ENCODE measurements around the gene COMT. TPM values are rescaled to one million over a fixed set of nuclear protein-coding genes. Genes with fewer than 3 reads are reported as not detected.

The COMT gene
- total RNA-seq, 6 experiments from 2014 or later = 215 to 306 (median 234) TPM

GRCh38 chr22:19996694-19997384, 55.3 kb downstream of the COMT start:
- DNase-seq = no peak
- no peak overlapping the region for H3K4me3 Mint-ChIP-seq
- TF ChIP-seq, protein P1, sequence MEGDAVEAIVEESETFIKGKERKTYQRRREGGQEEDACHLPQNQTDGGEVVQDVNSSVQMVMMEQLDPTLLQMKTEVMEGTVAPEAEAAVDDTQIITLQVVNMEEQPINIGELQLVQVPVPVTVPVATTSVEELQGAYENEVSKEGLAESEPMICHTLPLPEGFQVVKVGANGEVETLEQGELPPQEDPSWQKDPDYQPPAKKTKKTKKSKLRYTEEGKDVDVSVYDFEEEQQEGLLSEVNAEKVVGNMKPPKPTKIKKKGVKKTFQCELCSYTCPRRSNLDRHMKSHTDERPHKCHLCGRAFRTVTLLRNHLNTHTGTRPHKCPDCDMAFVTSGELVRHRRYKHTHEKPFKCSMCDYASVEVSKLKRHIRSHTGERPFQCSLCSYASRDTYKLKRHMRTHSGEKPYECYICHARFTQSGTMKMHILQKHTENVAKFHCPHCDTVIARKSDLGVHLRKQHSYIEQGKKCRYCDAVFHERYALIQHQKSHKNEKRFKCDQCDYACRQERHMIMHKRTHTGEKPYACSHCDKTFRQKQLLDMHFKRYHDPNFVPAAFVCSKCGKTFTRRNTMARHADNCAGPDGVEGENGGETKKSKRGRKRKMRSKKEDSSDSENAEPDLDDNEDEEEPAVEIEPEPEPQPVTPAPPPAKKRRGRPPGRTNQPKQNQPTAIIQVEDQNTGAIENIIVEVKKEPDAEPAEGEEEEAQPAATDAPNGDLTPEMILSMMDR (IDR thresholded peaks at IDR 0.05) = no peak

GRCh38 chr22:19997561-19998231, 56.1 kb downstream of the COMT start:
- H3K9me3 Mint-ChIP-seq = peaks cover under 1% of the 10 kb centered on the region
- DNase-seq = no peak
- H3K27me3 Mint-ChIP-seq (ENCODE audit: insufficient read depth) = peaks cover 9% of the 10 kb centered on the region
- no peak overlapping the region for H3K27ac Mint-ChIP-seq
- no peak overlapping the region for H3K4me3 Mint-ChIP-seq
- H3K4me1 Mint-ChIP-seq (ENCODE audit: low read depth) = no peaks in the 10 kb centered on the region
- TF ChIP-seq, protein P1 (IDR thresholded peaks at IDR 0.05) = no peak
- H3K36me3 Mint-ChIP-seq (ENCODE audit: low read depth) = peaks cover under 1% of the 10 kb centered on the region; the same call in 1 of the 2 replicates

More at GRCh38 chr22:19996694-19997384, 55.3 kb downstream of the COMT start:
- Mint-ChIP-seq H3K27ac (no peak overlapping the region), H3K36me3 (ENCODE audit: low read depth) (no peaks in the 10 kb centered on the region), H3K4me1 (ENCODE audit: low read depth) (no peaks in the 10 kb centered on the region), H3K9me3 (no peaks in the 10 kb centered on the region), H3K27me3 (ENCODE audit: insufficient read depth) (peaks cover 12% of the 10 kb centered on the region)

GRCh38 chr22:19998232-19998951, 56.8 kb downstream of the COMT start:
- no peaks in the 10 kb centered on the region for H3K4me1 Mint-ChIP-seq (ENCODE audit: low read depth)
- H3K27ac Mint-ChIP-seq = no peak overlapping the region
- DNase-seq = no peak

GRCh38 chr22:19998991-19999820, 57.6 kb downstream of the COMT start:
- TF ChIP-seq, protein P1 (IDR thresholded peaks at IDR 0.05) = no peak
- Mint-ChIP-seq H3K27ac (no peak overlapping the region), H3K9me3 (peaks cover 16% of the 10 kb centered on the region), H3K4me3 (no peak overlapping the region), H3K36me3 (ENCODE audit: low read depth) (peaks cover 13% of the 10 kb centered on the region), H3K4me1 (ENCODE audit: low read depth) (no peaks in the 10 kb centered on the region), H3K27me3 (ENCODE audit: insufficient read depth) (peaks cover 15% of the 10 kb centered on the region)
- DNase-seq = no peak

More at GRCh38 chr22:19998232-19998951, 56.8 kb downstream of the COMT start:
- Mint-ChIP-seq H3K36me3 (ENCODE audit: low read depth) (peaks cover 7% of the 10 kb centered on the region), H3K27me3 (ENCODE audit: insufficient read depth) (peaks cover 15% of the 10 kb centered on the region), H3K4me3 (no peak overlapping the region), H3K9me3 (peaks cover 7% of the 10 kb centered on the region)
- TF ChIP-seq, protein P1 (IDR thresholded peaks at IDR 0.05) = no peak
